K562 (cell line): ENCODE results near the gene SUDS3. TPM values are rescaled to one million over a fixed set of nuclear protein-coding genes. Genes with fewer than 3 reads are reported as not detected.
A peak's percentile ranks its signal among the peaks of the same experiment; 100 is the strongest.

ENCODE experiments used
- ATAC-seq: fragments of 200-7000 bp; cut with Tn5 transposase; 3 replicates; pipeline ENCODE4 v1.9.1; 2020; ENCODE audit warnings: moderate library complexity
- BruUV-seq: library from RNA; stranded (reverse); fragments of 400-500 nt; replicated peaks from 2 replicates; lab custom pipeline; 2021; lab: Mats Ljungman, UMichigan
- CTCF ChIA-PET: fragments of 300-600 bp; formaldehyde crosslinking; extraction: SDS; loops from one replicate; lab custom pipeline; 2021; ENCODE audit warnings: low intra/inter-chr PET ratio; lab: Yijun Ruan, JAX
- POLR2A ChIA-PET: fragments of 300-600, 350-650 bp; sonication (Branson Sonifier 250); formaldehyde crosslinking; extraction: SDS; loops from one replicate; lab custom pipeline; 2021; ENCODE audit warnings: antibody characterized with exemption, inconsistent platforms; lab: Yijun Ruan, JAX
- DNase-seq, 4 experiments: peaks; one replicate each; pipeline versions ENCODE4 v3.0.0 to v3.0.0-alpha.2; 2011 to 2018; ENCODE audit warnings: low spot score in 3 of 4, mixed read lengths in 3 of 4; ENCODE audit errors: extremely low read depth in 1 of 4
- FAIRE-seq: peaks from 2 replicates; lab custom pipeline; 2011; peaks lifted over from hg19 to GRCh38; lab: Jason Lieb, UNC
- H2AFZ ChIP-seq: 2 replicates; pipeline ENCODE4 v1.6.0; 2011; ENCODE audit warnings: low read depth, low read length, control low read depth, inconsistent platforms
- H3K27ac ChIP-seq: fragments of 200-600 bp; 3 replicates; pipeline ENCODE4 v1.8.0; 2011; ENCODE audit warnings: low read depth, mild to moderate bottlenecking, control low read depth, inconsistent platforms, low read length, moderate library complexity, mixed read lengths; ENCODE audit errors: extremely low read depth
- H3K27me3 ChIP-seq, 2 experiments: fragments of 300-600 bp in 1 of 2; 2 replicates in 1 of 2; 3 replicates in 1 of 2; pipeline versions ENCODE4 v1.6.0 to v1.8.0; 2011; ENCODE audit warnings: inconsistent platforms in 2 of 2, low read length in 2 of 2, mild to moderate bottlenecking in 1 of 2, mixed read lengths in 1 of 2, moderate library complexity in 1 of 2; ENCODE audit not compliant: control insufficient read depth in 2 of 2, insufficient read depth in 2 of 2
- H3K36me3 ChIP-seq: fragments of 300-600 bp; 3 replicates; pipeline ENCODE4 v1.8.0; 2011; ENCODE audit warnings: mild to moderate bottlenecking, low read length, inconsistent platforms; ENCODE audit not compliant: control insufficient read depth, insufficient read depth
- H3K4me1 ChIP-seq, 2 experiments: fragments of 200-600 bp in 1 of 2; replicated peaks in 1 of 2; 2 replicates in 1 of 2; 3 replicates in 1 of 2; pipeline versions ENCODE4 v1.5.1 to v1.8.0; 2011; ENCODE audit warnings: inconsistent platforms in 2 of 2, low read length in 2 of 2, mild to moderate bottlenecking in 1 of 2, mixed read lengths in 1 of 2, moderate library complexity in 1 of 2; ENCODE audit not compliant: control insufficient read depth in 2 of 2, insufficient read depth in 2 of 2
- H3K4me2 ChIP-seq: 2 replicates; pipeline ENCODE4 v1.6.1; 2011; ENCODE audit warnings: low read length, control low read depth, inconsistent platforms, mixed read lengths; ENCODE audit not compliant: insufficient read depth
- H3K4me3 ChIP-seq: fragments of 200-600 bp; sonication (generic), shearing (Covaris generic); 2 replicates; pipeline ENCODE4 v1.5.1; 2016; ENCODE audit warnings: control low read depth, inconsistent platforms
- H3K79me2 ChIP-seq: fragments of 200-600 bp; 3 replicates; pipeline ENCODE4 v1.8.0; 2011; ENCODE audit warnings: low read length, inconsistent platforms; ENCODE audit not compliant: control insufficient read depth, insufficient read depth
- H3K9ac ChIP-seq, 2 experiments: 2 replicates each; pipeline versions ENCODE4 v1.6.0 to v1.6.1; 2011; ENCODE audit warnings: low read depth in 2 of 2, low read length in 2 of 2, control low read depth in 1 of 2, inconsistent platforms in 1 of 2, mild to moderate bottlenecking in 1 of 2, mixed read lengths in 1 of 2; ENCODE audit not compliant: insufficient read depth in 1 of 2
- H3K9me1 ChIP-seq: one replicate; pipeline ENCODE4 v1.6.0; 2011; ENCODE audit warnings: inconsistent platforms, mild to moderate bottlenecking, low read length, moderate library complexity; ENCODE audit not compliant: control insufficient read depth, insufficient read depth
- H3K9me3 ChIP-seq: replicated peaks from 2 replicates; pipeline ENCODE4 v1.5.1; 2011; ENCODE audit warnings: low read depth, low read length, inconsistent platforms; ENCODE audit not compliant: control insufficient read depth, insufficient read depth
- H4K20me1 ChIP-seq: replicated peaks from 2 replicates; pipeline ENCODE4 v1.6.1; 2011; ENCODE audit warnings: low read length, inconsistent platforms, mixed read lengths; ENCODE audit not compliant: control insufficient read depth, insufficient read depth
- HDAC1 ChIP-seq, 2 experiments: fragments of 450-650 bp; IDR thresholded peaks; 2 replicates each; pipeline ENCODE4 v1.6.1; 2016 to 2017; ENCODE audit warnings: inconsistent platforms in 1 of 2, mild to moderate bottlenecking in 1 of 2, moderate library complexity in 1 of 2
- HINFP ChIP-seq: fragments of 450-650 bp; conservative IDR thresholded peaks from 2 replicates; pipeline ENCODE4 v1.6.1; 2016; ENCODE audit warnings: missing genetic modification characterization, low read depth, mild to moderate bottlenecking, control low read depth, missing compliant biosample characterization
- KHSRP ChIP-seq: fragments of 450-650 bp; IDR thresholded peaks from 2 replicates; pipeline ENCODE4 v1.6.1; 2017
- NFATC3 ChIP-seq: fragments of 450-650 bp; IDR thresholded peaks from 2 replicates; pipeline ENCODE4 v1.6.1; 2017; ENCODE audit warnings: mild to moderate bottlenecking
- NR4A1 ChIP-seq, 2 experiments: fragments of 250-450 bp in 1 of 2; fragments of 450-650 bp in 1 of 2; sonication (Bioruptor Pico) in 1 of 2; IDR thresholded peaks; 2 replicates each; pipeline versions ENCODE4 v1.4.0 to v1.6.1; 2016 to 2020; ENCODE audit warnings: mild to moderate bottlenecking in 2 of 2, missing compliant biosample characterization in 1 of 2, missing genetic modification characterization in 1 of 2, moderate library complexity in 1 of 2
- SAP30 ChIP-seq: fragments of 200-600 bp; sonication (generic); IDR thresholded peaks from 2 replicates; pipeline ENCODE4 v1.6.1; 2012; ENCODE audit warnings: borderline replicate concordance, low read depth, mild to moderate bottlenecking, moderate library complexity, low read length, control low read depth, inconsistent platforms; ENCODE audit not compliant: insufficient read depth, poor library complexity, severe bottlenecking
- TAF1 ChIP-seq: IDR thresholded peaks from 2 replicates; pipeline ENCODE4 v1.6.1; 2011; ENCODE audit warnings: mild to moderate bottlenecking, low read length, moderate library complexity; ENCODE audit not compliant: insufficient read depth, control insufficient read depth, severe bottlenecking; ENCODE audit errors: extremely low read depth
- ZBTB40 ChIP-seq, 2 experiments: fragments of 450-650 bp in 1 of 2; sonication (generic) in 1 of 2; formaldehyde crosslinking in 1 of 2; IDR thresholded peaks; 2 replicates each; pipeline versions ENCODE4 v1.7.1 to v1.9.0; 2016 to 2022; ENCODE audit warnings: inconsistent platforms in 1 of 2, mild to moderate bottlenecking in 1 of 2, missing genetic modification reagents in 1 of 2
- ZNF717 ChIP-seq: fragments of 250-450 bp; sonication (Bioruptor Pico); IDR thresholded peaks from 2 replicates; pipeline ENCODE4 v1.5.0; 2021
- WGBS: fragments of 100-300 bp; shearing (Covaris generic); methylation state at CpG from one replicate; pipeline ENCODE4 v1.1.6; 2016; ENCODE audit warnings: low coverage, mixed read lengths; ENCODE audit not compliant: insufficient coverage; ENCODE audit errors: missing lambda C conversion rate; 5-methylcytosine and 5-hydroxymethylcytosine counted together
- in situ Hi-C: fragments of 300-500 bp; cut with MboI; formaldehyde crosslinking; loops from 4 replicates; pipeline ENCODE4 v1.15.0; 2018; ENCODE audit warnings: inconsistent platforms, mixed read lengths
- intact Hi-C: fragments of 100-400 bp; cut with micrococcal nuclease; formaldehyde crosslinking; loops from 2 replicates; pipeline ENCODE4 v1.14.2; 2022
- polyA plus RNA-seq, 8 experiments: library from polyadenylated mRNA; depleted of rRNA in 4 of 8; stranded (reverse) in 5 of 8; unstranded in 3 of 8; fragments of >200 nt; fragmentation: Nextera tagmentation in 2 of 8; fragmentation: Illumina TruSeq in 1 of 8; extraction: Ambion mirVana in 2 of 8; extraction: Trizol in 1 of 8; gene quantifications; 2 replicates each; pipeline versions ENCODE4 v1.2.1 to v1.2.3, GENCODE V29; 2011 to 2014; ENCODE audit warnings: inconsistent platforms in 1 of 8, missing spikeins in 1 of 8
- total RNA-seq, 7 experiments: library from RNA; depleted of rRNA in 6 of 7; stranded (reverse); fragments of >200 nt in 6 of 7; fragmentation: Illumina TruSeq in 2 of 7; extraction: Trizol in 2 of 7; gene quantifications; 2 replicates each; pipeline versions ENCODE4 v1.2.1 to v1.2.3, GENCODE V29; 2011 to 2021; ENCODE audit warnings: low replicate concordance in 1 of 7
- TF ChIP-seq, protein P1 (sequence below): sonication (generic); formaldehyde crosslinking; IDR thresholded peaks from 2 replicates; pipeline ENCODE4 v1.9.0; 2022; ENCODE audit warnings: mild to moderate bottlenecking, missing genetic modification reagents

SUDS3 gene
- total and polyA plus RNA-seq, 9 of the 15 experiments (the other 6 are each of a cell fraction or from before 2014, with no cell fraction given), result 6.6 to 30.5 (median 23.3) TPM

GRCh38 chr12:118359541-118359915 lies 16.8 kb upstream of the SUDS3 start:
- 40% methylated on average over 4 of the region's 4 CpGs for WGBS
- FAIRE-seq (no peak), DNase-seq (peak in 1 of 4 experiments; percentile 40), ATAC-seq (peak; percentile 39; the same call in 2 of the 3 replicates)
- H3K36me3 ChIP-seq, result peaks cover 15% of the 10 kb centered on the region
- no peaks in the 10 kb centered on the region for H4K20me1 ChIP-seq
- H3K9me1 ChIP-seq, result no peaks in the 10 kb centered on the region
- peak overlapping the region; percentile 88 for H3K27ac ChIP-seq
- ChIA-PET POLR2A (interaction anchor here (1.2 to 4.7 kb wide), 3 partner anchors 11 to 16 kb away, joined by 5 to 46 read pairs (median 15); no protein-coding TSS in a partner anchor), CTCF (no interaction called here)
- H2AFZ ChIP-seq, result peak overlapping the region; percentile 65
- intact Hi-C loops, result no loop called here
- no TSS peak for BruUV-seq
- peaks cover 8 to 28% of the 10 kb centered on the region in 2 experiments; a peak in 3 of 5 replicates for H3K4me1 ChIP-seq
- peak overlapping the region in 1 of 2 experiments; percentile 87; a peak in 2 of 4 replicates for H3K9ac ChIP-seq
- H3K4me2 ChIP-seq, result peak overlapping the region; percentile 70
- H3K27me3 ChIP-seq, result no peaks in the 10 kb centered on the region
- peaks cover 12% of the 10 kb centered on the region for H3K9me3 ChIP-seq
- H3K79me2 ChIP-seq, result peaks cover 83% of the 10 kb centered on the region
- in situ Hi-C loops, result loop anchor here (25.0 kb wide), 1 partner anchor 172 kb away; no protein-coding TSS in a partner anchor
- peak overlapping the region; percentile 41 for H3K4me3 ChIP-seq
- TF ChIP-seq, protein P1, sequence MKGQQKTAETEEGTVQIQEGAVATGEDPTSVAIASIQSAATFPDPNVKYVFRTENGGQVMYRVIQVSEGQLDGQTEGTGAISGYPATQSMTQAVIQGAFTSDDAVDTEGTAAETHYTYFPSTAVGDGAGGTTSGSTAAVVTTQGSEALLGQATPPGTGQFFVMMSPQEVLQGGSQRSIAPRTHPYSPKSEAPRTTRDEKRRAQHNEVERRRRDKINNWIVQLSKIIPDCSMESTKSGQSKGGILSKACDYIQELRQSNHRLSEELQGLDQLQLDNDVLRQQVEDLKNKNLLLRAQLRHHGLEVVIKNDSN (CRISPR knock-in tag), result no peak
- TF ChIP-seq NFATC3, result no peak
- TF ChIP-seq HINFP (tag), result no peak
- no peak for TF ChIP-seq NR4A1 (CRISPR knock-in tag; IDR thresholded peaks at IDR 0.05)
- no peak for TF ChIP-seq NR4A1 (tag; IDR thresholded peaks at IDR 0.05)
- no peak for TF ChIP-seq ZBTB40 (IDR thresholded peaks at IDR 0.05)
- no peak for TF ChIP-seq ZBTB40 (CRISPR knock-in tag; IDR thresholded peaks at IDR 0.05)
- TF ChIP-seq KHSRP, result no peak
- TF ChIP-seq ZNF717, result no peak
- no peak for TF ChIP-seq HDAC1 (IDR thresholded peaks at IDR 0.05)
- TF ChIP-seq SAP30, result no peak
- no peak for TF ChIP-seq TAF1
